Activated CD4-positive, CD25-positive, alpha-beta regulatory T cell (primary cell): ENCODE data around the gene CCNB1.
A peak's percentile ranks its signal among the peaks of the same experiment; 100 is the strongest.
"Not testable (repeated sequence)": the region's sequence is repeated elsewhere in the genome, so short reads cannot be mapped to it uniquely, and the experiment has no call there.

ENCODE experiments used
- DNase-seq, 4 experiments: peaks; one replicate each; lab custom pipeline; 2025; lab: John Stamatoyannopoulos, UW

Gene CCNB1

GRCh38 chr5:69166686-69167492 lies at the start of gene CCNB1:
TSS of gene CCNB1 (plus strand) at chr5:69167150. CDS start at chr5:69167263, 113 bp downstream.
- DNase-seq = peak; percentile 91 to 95 (median 93)

- no peak for DNase-seq
Observed at GRCh38 chr5:69129413-69129812, 37.5 kb upstream of the CCNB1 start.

- DNase-seq = no peak
Observed at GRCh38 chr5:69130241-69130640, 36.7 kb upstream of the CCNB1 start.

- DNase-seq = no peak
Observed at GRCh38 chr5:69131304-69131703, 35.6 kb upstream of the CCNB1 start.

DNA sequence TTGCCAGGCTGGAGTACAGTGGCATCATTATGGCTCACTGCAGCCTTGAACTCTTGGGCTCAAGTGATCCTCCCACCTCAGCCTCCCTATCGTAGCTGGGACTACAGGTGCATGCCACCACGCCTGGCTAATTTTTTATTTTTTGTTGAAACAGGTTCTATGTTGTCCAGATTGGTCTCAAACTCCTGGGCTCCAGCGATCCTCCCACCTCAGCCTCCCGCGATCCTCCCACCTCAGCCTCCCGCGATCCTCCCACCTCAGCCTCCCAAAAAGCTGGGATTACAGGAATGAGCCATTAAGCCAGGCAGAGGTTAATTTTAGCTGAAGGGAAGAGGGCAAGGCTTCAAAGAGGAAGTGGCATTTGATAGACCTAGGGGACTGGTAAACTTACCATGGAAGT lies 32.8 kb upstream of the CCNB1 start:
- DNase-seq = no peak

DNA sequence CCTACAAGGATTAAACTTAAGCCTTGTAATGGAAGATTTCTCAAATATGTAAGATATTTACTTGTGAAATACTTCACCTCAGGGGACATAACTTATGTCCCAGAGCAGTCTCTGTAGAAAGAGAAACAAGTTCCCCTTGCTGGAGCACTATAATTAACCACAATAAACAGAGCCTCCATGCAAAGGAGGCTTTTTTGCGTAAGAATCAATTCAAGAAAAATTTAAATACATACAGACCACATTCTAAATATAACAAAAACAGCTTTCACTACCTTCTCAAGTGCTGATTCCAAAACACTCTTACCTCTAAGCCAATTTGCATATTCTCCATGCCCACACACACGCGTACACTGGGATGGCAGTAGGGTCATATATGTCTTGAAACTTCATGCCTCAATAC lies 30.7 kb upstream of the CCNB1 start:
- DNase-seq = no peak

DNA sequence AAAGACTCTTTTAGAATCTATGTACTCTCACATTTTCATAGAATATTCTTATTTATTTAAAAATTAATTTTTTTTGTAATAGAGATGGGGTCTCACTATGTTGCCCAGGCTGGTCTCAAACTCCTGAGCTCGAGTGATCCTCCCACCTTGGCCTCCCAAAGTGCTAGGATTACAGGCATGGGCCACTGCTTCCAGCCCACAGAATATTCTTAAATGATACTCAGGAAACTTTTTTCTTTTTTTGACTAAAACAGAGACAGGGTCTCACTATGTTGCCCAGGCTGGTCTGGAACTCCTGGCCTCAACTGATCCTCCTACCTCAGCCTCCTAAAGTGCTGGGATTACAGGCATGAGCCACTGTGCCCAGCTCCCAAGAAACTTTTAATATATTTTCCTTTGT lies 29.7 kb upstream of the CCNB1 start:
- not testable (repeated sequence) for DNase-seq

GRCh38 chr5:69137807-69138206 lies 29.1 kb upstream of the CCNB1 start:
- no peak for DNase-seq

DNA sequence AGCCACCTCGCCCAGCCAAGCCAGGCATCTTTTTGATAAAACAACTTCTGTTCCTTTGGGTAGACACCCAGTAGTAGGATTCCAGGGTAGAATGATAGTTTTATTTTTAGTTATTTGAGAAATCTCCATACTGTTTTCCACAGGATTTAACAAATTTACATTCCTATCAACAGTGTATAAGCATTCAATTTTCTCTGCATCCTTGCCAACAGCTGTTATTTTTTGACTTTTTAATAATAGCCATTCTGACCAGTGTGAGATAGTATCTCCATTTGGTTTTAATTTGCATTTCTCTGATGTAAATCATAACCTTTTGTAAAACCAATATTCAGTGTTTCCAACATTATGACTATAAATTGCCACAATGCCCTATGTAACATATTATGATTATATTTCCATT lies 28.2 kb upstream of the CCNB1 start:
- DNase-seq = no peak

DNA sequence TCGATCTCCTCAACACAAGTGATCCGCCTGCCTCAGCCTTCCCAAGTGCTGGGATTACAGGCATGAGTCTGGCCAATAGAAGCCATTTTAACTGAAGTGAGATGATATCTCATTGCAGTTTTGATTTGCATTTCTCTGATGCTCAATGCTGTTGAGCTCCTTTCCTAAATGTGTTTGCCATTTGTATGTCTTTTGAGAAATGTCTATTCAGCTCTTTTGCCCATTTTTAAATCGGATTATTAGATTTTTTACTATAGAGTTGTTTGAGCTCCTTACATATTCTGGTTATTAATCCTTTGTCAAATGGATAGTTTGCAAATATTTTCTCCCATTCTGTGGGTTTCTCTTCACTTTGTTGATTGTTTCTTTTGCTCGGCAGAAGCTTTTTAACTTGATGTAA lies 26.7 kb upstream of the CCNB1 start:
- DNase-seq = not testable (repeated sequence)

DNA sequence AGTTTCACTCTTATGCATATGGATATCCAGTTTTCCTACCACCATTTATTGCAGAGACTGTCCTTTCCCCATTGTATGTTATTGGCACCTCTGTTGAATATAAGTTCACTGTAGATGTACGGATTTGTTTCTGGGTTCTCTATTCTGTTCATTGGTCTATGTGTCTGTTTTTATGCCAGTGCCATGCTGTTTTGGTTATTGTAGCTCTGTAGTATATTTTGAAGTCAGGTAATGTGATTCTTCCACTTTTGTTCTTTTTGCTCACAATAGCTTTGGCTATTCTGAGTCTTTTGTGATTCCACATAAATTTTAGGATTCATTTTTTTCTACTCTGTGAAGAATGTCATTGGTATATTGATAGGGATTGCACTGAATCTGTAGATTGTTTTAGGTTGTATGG lies 26.1 kb upstream of the CCNB1 start:
- no peak for DNase-seq

DNA sequence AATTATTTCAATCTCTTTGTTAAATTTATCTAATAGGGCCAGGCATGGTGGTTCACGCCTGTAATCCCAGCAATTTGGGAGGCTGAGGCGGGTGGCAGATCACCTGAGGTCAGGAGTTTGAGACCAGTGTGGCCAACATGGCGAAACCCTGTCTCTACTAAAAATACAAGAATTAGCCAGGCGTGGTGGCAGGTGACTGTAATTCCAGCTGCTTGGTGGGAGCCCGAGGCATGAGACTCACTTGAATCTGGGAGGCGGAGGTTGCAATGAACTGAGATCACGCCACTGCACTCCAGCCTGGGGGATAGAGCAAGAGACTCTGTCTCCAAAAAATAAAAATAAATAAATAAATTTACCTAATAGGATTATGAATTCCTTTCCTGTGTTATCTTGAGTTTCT lies 18.4 kb upstream of the CCNB1 start:
- DNase-seq = not testable (repeated sequence)

DNA sequence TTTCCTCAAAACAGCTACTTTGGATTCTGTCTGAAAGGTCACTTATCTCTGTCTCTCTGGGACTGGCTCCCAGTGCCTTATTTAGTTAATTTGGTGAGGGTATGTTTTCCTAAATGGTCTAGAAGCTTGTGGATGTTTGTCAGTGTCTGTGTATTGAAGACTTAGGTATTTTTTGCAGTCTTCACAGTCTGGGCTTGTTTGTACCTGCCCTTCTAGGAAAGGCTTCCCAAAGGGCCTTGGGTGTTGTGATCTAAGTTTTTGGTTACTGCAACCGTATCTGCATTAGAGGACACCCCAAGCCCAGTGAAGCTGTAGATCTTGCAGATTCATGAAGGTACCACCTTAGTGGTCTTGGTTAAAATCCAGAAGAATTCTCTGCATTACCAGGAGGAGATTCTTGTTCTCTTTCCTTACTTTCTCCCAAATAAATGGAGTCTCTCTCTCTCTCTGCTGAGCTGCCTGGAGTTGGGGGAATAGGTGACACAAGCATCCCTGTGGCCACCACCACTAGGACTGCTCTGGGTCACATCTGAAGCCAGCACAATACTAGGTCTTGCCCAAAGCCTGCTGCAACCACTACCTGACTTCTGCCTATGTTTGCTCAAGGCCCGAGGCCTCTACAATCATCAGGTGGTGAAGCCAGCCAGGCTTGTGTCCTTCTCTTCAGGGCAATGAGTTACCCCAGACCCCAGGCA lies 17.8 kb upstream of the CCNB1 start:
- DNase-seq = no peak

DNA sequence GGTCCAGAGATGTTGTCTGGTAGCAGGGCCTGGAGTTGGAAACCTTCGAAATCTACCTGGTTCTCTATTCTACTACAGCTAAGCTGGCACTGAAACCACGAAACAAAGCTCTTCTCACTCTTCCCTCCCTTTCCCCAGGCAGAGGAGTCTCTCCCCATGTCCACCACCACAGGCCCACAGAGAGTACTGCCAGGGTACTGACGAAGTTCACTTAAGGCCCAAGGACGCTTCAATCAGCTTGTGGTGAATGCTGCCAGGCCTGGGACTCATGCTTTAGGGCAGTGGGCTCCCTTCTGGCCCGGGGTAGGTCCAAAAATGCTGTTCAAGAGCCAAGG lies 17.3 kb upstream of the CCNB1 start:
- DNase-seq = no peak

GRCh38 chr5:69152731-69153130 lies 14.2 kb upstream of the CCNB1 start:
- DNase-seq = no peak

DNA sequence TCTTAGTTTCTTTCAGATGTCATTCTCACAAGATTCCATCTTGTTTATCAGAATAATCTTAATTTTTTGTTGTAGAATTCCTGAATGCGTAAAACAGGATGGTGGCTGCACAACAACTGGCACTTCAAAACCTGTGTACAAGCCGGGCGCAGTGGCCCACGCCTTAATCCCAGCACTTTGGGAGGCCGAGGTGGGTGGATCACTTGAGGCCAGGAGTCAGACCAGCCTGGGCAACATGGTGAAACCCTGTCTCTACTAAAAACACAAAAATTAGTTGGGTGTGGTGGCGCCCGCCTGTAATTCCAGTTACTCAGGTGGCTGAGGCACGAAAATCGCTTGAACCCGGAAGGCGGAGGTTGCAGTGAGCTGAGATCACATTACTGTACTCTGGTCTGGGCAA lies 10.5 kb upstream of the CCNB1 start:
- no peak for DNase-seq

GRCh38 chr5:69158039-69158438 lies 8.9 kb upstream of the CCNB1 start:
- no peak for DNase-seq

DNA sequence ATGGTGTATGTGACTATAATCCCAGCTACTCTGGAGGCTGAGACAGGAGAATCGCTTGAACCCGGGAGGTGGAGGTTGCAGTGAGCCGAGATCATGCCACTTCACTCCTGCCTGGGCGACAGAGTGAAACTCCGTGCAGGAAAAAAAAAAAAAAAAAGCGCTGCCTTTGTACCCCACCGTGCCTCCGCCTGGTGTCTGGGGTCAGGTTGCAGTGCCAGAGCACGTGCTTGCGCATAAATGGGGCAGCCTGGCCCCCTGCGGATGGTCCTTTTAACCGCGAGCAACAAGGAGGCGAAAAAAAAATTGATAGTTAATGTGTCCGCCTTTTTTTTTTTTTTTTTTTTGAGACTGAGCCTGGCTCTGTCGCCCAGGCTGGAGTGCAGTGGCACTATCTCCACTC lies 6.3 kb upstream of the CCNB1 start:
- DNase-seq = no peak

- no peak for DNase-seq
Observed at GRCh38 chr5:69167493-69167855, 524 bp downstream of the CCNB1 start.

- DNase-seq = no peak
Observed at GRCh38 chr5:69167929-69168328, 979 bp downstream of the CCNB1 start.

- no peak for DNase-seq
Observed at GRCh38 chr5:69170495-69170894, 3.5 kb downstream of the CCNB1 start.

DNA sequence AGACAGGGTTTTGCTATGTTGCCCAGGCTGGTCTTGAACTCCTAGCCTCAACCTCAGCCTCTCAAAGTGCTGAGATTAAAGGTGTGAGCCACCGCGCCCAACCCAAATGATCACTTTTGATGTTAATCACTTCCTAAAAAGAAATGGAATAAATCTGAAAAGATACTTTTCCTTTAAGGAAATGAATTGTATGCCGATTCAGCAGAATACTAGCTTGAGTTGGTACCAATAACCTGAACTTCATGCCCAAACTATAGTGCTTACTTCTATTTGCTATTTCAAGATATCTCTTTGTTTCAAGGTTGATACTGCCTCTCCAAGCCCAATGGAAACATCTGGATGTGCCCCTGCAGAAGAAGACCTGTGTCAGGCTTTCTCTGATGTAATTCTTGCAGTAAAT lies 4.0 kb downstream of the CCNB1 start:
- DNase-seq = no peak

- DNase-seq = not testable (repeated sequence)
Observed at GRCh38 chr5:69181659-69182293, 14.8 kb downstream of the CCNB1 start.
